Activated naive CD8-positive, alpha-beta T cell treated with anti-CD3 and anti-CD28 coated beads, Interleukin-2, amount 50 U/mL, for 24 hours (primary cell): ENCODE results near the gene ICA1.
"Not testable (repeated sequence)": the region's sequence is repeated elsewhere in the genome, so short reads cannot be mapped to it uniquely, and the experiment has no call there.

Experiments used
- ATAC-seq: fragments of 150-1000 bp; cut with Tn5 transposase; one replicate; pipeline ENCODE4 v1.10.0; 2021
- DNase-seq: peaks from one replicate; pipeline ENCODE4 v3.0.0; 2021
- H3K27ac Mint-ChIP-seq: one replicate; pipeline ENCODE4 v1.8.0; 2021; ENCODE audit warnings: mild to moderate bottlenecking, mixed read lengths
- H3K27me3 Mint-ChIP-seq: one replicate; pipeline ENCODE4 v1.8.0; 2021; ENCODE audit warnings: mixed read lengths
- H3K36me3 Mint-ChIP-seq: one replicate; pipeline ENCODE4 v1.8.0; 2021; ENCODE audit warnings: low read depth, mixed read lengths
- H3K4me1 Mint-ChIP-seq: one replicate; pipeline ENCODE4 v1.8.0; 2021; ENCODE audit warnings: mixed read lengths
- H3K4me3 Mint-ChIP-seq: one replicate; pipeline ENCODE4 v1.8.0; 2021; ENCODE audit warnings: mild to moderate bottlenecking, moderate library complexity, mixed read lengths
- H3K9me3 Mint-ChIP-seq: one replicate; pipeline ENCODE4 v1.8.0; 2021; ENCODE audit warnings: mixed read lengths

Gene ICA1

DNA sequence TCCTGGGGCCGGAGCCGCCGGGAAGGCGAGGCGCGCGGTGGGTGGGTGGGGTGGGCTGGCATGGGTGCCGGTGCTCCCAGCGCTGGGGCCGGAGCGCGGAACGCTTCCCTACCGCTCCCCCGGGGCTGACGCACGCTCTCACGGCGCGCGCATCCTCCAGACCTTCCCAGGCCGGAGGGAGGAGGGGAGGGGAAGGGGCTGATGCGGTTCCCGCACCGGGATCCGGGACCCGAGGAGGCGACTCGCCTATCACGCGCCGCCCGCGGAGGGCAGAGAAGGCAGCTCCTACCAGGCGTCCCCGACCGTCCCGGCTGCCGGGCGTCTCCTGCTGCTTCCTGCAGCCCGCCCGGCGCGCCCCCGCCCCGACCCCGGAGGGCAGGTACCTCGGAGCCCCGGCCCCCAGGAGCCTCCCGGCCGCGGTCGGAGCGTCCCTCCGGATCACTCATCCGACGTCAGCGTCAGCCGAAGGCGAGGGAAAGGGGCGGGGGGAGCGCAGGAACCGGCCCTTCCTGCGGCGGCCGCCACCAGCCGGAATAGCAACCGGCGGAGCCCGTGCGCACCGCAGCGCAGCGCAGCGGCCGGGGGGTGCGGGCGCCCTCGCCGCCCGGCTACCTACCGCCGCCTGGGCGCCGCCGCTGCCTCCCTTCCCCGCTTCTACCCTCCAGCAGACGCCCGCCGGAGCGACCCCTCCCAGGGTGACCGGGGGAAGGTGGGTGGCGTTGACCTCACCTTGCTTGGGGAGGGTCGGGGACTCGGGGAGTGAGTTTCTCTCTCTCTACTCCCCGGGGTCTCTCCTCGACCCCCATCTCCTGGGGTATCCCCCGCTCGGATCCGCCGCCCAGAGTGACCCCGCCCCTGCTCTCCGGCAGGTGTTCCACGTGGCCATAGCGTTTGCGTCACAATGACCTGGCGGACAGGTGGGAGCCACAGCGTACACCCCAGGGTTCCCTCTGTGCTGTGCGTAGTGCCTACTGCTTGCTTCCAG is at the start of gene ICA1:
ICA1 (minus strand) TSS at position 457 of the 985 bp plus-strand sequence. CDS start 26,241 bp downstream, outside the sequence.
- peaks cover 56% of the 10 kb centered on the region for H3K27me3 Mint-ChIP-seq
- ATAC-seq (peak; percentile 40), DNase-seq (peak; percentile 31)
- H3K4me1 Mint-ChIP-seq, result peaks cover 7% of the 10 kb centered on the region
- H3K9me3 Mint-ChIP-seq, result no peaks in the 10 kb centered on the region
- no peaks in the 10 kb centered on the region for H3K36me3 Mint-ChIP-seq
- H3K4me3 Mint-ChIP-seq, result peak within 1 kb of the TSS; percentile 72
- H3K27ac Mint-ChIP-seq, result no peak within 1 kb of the TSS

DNA sequence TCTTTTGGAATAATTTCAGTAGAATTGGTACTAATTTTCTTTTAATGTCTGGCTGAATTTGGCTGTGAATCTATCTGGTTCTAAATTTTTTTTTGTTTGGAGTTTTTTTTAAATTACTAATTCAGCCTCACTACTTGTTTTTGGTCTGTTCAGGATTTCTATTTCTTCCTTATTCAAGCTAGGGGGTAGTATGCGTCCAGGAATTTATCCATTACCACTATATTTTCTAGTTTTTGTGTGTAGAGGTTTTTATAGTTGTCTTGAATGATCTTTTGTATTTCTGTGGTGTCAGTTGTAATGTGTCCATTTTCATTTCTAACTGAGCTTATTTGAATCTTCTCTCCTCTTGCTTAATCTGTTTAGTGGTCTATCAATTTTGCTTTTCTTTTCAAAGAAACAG is 48.9 kb upstream of the ICA1 start:
- no peaks in the 10 kb centered on the region for H3K4me1 Mint-ChIP-seq

DNA sequence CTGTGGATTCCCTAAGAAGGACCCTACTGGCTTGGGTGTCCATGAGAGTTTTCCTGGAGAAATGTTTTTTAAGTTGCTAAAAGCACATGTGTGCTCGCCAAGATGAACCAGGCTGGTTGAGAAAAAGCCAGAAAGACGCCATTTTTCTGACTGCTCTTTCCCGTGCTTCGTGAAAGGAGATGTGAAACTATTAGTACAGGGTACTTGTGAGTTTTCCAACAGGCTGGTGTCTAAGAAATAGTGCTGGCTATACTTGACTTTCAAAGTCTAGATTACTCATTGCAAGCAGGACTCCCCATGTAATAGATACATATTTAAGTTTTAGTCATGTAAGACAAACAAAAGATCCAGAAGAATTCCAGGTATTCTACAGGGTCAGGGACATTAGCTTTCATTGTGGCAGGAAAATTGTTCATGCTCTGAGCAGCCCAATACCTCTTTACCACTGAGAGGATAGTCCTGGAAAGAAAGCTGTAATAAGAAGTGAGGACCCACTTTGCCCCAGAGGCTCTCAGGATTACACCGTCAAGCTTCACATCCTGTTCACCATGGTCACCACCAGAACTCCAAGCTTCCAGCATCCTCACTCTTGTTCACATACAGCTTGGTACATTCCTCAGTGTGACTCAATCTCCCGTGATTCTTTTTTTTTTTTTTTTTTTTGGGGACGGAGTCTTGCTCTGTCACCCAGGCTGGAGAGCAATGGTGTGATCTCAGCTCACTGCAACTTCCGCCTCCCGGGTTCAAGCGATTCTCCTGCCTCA is 43.8 kb upstream of the ICA1 start:
- Mint-ChIP-seq H3K4me3 (no peak overlapping the region), H3K27me3 (peaks cover 6% of the 10 kb centered on the region), H3K4me1 (no peaks in the 10 kb centered on the region), H3K36me3 (no peaks in the 10 kb centered on the region), H3K27ac (no peak overlapping the region), H3K9me3 (no peaks in the 10 kb centered on the region)
- ATAC-seq (no peak), DNase-seq (no peak)

More for the DNA sequence above, 48.9 kb upstream of the ICA1 start:
- DNase-seq, result no peak
- Mint-ChIP-seq H3K9me3 (peaks cover 13% of the 10 kb centered on the region), H3K27ac (no peak overlapping the region), H3K27me3 (peaks cover 20% of the 10 kb centered on the region), H3K36me3 (no peaks in the 10 kb centered on the region), H3K4me3 (no peak overlapping the region)
- ATAC-seq, result no peak

DNA sequence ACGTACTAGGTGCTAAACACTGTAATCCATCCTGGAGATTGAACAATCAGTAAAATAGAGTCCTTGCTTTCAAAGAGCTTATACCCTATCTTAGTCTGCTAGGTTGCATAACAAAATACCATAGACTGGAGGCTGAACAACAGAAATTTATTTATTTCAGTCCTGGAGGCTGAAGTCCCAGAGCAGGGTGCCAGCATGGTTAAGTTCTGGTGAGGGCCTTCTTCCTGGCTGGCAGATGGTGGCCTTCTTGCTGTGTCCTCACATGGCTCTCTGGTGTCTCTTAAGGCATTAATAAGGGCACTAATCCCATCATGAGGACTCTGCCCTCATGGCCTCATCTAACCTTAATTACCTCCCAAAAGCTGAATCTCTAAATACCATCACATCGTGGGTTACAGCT is 43.1 kb upstream of the ICA1 start:
- no peak overlapping the region for H3K4me3 Mint-ChIP-seq
- ATAC-seq (no peak), DNase-seq (no peak)
- no peaks in the 10 kb centered on the region for H3K36me3 Mint-ChIP-seq
- H3K27ac Mint-ChIP-seq, result no peak overlapping the region
- H3K4me1 Mint-ChIP-seq, result no peaks in the 10 kb centered on the region
- peaks cover 6% of the 10 kb centered on the region for H3K27me3 Mint-ChIP-seq
- H3K9me3 Mint-ChIP-seq, result no peaks in the 10 kb centered on the region

DNA sequence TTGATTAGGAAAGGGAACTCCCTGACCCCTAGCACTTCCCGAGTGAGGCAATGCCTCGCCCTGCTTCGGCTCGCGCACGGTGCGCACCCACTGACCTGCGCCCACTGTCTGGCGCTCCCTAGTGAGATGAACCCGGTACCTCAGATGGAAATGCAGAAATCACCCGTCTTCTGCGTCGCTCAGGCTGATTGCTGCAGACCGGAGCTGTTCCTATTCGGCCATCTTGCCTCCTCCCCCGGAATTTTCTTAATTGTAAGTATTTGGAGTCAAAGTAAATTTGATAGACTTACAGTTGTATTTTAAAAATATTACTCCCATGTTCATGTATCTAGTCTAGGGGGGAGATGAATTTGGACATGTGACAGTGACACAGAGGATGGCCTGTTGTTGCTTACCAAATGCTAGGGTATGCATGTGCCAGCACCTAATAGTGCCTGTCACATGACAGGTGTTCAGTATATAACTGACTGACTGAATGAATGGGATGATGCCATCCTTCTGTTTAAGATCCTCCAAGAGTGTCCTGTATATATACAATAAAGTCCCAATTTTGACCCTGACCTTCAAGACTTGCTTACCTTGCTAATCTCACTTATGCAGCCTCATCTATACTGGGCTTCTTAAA is 42.0 kb upstream of the ICA1 start:
- no peak overlapping the region for H3K27ac Mint-ChIP-seq
- H3K9me3 Mint-ChIP-seq, result no peaks in the 10 kb centered on the region
- ATAC-seq (no peak), DNase-seq (no peak)
- H3K27me3 Mint-ChIP-seq, result no peaks in the 10 kb centered on the region
- no peaks in the 10 kb centered on the region for H3K36me3 Mint-ChIP-seq
- no peaks in the 10 kb centered on the region for H3K4me1 Mint-ChIP-seq
- H3K4me3 Mint-ChIP-seq, result no peak overlapping the region

DNA sequence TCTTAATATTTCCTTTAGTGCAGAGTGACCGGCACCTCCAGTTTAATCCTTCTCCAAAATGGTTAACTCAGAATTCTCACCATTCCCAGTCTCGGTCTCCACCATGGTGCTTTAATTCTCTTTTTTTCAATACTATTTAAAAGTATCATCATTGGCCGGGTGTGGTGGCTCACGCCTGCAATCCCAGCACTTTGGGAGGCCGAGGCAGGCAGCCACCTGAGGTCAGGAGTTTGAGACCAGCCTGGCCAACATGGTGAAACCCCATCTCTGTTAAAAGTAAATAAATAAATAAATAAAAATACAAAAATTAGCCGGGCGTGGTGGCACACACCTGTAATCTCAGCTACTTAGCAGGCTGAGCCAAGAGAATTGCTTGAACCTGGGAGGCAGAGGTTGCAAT is 35.1 kb upstream of the ICA1 start:
- not testable (repeated sequence) for H3K36me3 Mint-ChIP-seq

DNA sequence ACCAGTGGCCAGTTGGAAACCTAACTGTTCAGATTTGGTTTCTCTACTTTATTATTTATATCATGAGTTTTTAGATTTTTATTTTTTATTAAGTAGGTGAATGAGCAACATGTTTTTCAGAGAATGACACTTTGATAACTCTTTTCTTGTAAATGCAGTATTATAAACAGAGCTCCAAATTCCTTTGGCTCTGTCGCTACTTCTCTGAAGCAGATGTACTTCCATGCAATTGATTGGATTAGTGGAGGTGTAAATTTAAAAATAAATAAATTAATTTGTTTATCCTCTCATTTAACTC is 34.3 kb upstream of the ICA1 start:
- Mint-ChIP-seq H3K4me1 (peaks cover 2% of the 10 kb centered on the region), H3K9me3 (no peaks in the 10 kb centered on the region), H3K27ac (no peak overlapping the region)

More for the DNA sequence above, 35.1 kb upstream of the ICA1 start:
- not testable (repeated sequence) for H3K27me3 Mint-ChIP-seq, DNase-seq, H3K4me1 Mint-ChIP-seq, ATAC-seq, H3K27ac Mint-ChIP-seq, H3K4me3 Mint-ChIP-seq, H3K9me3 Mint-ChIP-seq

DNA sequence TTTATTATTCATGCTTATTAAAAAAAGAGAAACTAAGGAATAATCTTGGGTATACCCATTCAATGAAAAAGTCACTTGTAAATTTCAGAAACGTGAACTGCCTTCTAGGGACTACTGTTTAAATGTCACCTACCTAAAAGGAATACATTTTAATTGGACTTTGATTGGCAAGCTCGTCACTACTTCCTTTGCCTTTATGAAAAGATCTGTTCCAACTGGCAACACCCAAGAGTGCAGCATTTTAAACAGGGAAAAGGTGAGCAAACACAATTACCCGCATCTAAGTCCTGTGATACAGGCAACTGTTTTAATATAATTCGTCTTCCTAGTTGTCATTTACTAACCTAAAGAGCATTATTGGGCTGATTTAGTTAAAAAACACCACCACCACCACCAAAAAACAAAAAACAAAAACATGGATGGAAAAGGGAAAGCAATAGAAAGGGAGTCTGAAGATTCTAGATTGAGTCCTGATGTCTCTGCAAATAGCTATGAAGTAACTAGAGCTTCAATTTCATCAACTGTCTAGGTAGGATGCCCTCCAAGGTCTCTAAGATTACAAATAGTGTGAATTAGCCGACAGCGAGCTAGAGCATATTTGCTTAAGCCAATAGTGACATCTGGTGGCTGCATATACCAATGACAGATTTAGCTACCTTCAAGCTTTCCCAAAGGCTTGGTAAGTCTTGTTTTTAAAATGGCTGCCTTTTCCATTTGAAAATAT is 33.8 kb upstream of the ICA1 start:
- peak; percentile 19 for DNase-seq
- peaks cover 2% of the 10 kb centered on the region for H3K4me1 Mint-ChIP-seq
- H3K9me3 Mint-ChIP-seq, result no peaks in the 10 kb centered on the region
- no peak overlapping the region for H3K27ac Mint-ChIP-seq
- ATAC-seq, result peak; percentile 75
- H3K27me3 Mint-ChIP-seq, result peaks cover 7% of the 10 kb centered on the region
- no peaks in the 10 kb centered on the region for H3K36me3 Mint-ChIP-seq
- no peak overlapping the region for H3K4me3 Mint-ChIP-seq

More for the DNA sequence above, 34.3 kb upstream of the ICA1 start:
- DNase-seq, result no peak
- H3K27me3 Mint-ChIP-seq, result peaks cover 7% of the 10 kb centered on the region
- H3K36me3 Mint-ChIP-seq, result no peaks in the 10 kb centered on the region
- no peak for ATAC-seq
- no peak overlapping the region for H3K4me3 Mint-ChIP-seq

DNA sequence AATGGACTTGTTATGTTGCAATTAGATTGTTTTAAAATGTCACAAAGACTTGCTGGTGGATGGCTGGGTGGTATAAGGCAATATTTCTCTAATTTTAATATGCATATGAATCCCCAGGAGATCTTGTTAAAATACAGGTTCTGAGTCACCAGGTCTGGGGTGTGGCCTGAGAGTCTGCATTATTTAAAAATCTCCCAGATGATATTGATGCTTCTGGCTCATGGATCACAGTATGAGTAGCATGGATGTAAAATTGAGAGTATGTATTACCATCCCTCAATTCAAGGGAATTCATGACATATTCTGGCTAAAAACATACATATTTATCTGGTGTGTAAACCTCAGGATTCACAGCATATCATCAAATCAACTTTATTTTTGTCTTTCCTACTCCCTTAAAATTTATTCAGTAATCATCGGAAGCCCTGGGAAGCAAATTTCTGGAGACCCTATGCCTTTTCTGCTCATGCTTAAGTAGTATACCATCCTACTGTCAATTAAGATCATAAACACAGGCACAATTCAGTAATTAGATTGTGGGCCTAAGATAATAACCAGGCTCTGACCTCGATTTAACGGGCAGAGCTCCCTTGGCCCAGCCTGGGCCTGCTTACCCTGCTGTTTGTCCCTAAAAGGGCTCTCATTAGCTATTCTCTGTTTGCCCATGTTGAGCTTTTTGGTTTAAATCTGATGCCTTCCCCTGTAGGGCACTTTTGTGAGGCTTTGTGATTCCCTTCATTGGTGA is 29.6 kb upstream of the ICA1 start:
- DNase-seq, result no peak
- H3K36me3 Mint-ChIP-seq, result no peaks in the 10 kb centered on the region
- peaks cover 7% of the 10 kb centered on the region for H3K27me3 Mint-ChIP-seq
- peaks cover 2% of the 10 kb centered on the region for H3K4me1 Mint-ChIP-seq
- no peak for ATAC-seq
- no peaks in the 10 kb centered on the region for H3K9me3 Mint-ChIP-seq
- no peak overlapping the region for H3K4me3 Mint-ChIP-seq
- H3K27ac Mint-ChIP-seq, result no peak overlapping the region

DNA sequence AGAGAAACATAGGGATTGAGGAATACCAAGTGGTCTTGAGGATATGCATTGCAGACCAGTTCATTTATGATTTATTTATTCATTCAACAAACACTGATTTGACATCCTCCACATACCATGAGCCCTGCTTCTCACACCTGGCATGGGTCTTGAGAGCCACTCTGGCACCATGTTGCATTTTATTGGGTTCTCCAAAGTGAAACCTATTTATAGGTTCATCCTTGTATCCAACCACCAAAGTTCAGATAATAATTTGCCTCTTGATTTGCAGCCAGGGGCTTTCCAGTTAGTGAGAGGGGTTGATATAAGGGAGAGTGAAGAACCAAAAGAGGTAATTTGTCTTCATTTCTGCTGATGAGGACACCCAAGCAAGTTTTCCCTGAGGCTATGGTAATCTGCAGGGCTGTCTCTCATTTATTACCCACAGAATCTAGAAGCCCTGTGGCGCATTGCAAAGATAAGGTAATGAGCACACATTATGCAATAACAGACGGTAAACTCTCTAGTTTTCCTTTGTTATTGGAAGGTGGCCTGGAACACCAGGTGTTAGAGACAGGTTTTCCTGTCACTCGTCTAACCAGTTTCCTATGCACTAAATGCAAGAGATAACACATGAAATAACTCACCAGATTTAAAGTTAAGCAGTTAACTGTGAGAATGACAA is 28.8 kb upstream of the ICA1 start:
- peaks cover 5% of the 10 kb centered on the region for H3K27me3 Mint-ChIP-seq
- no peaks in the 10 kb centered on the region for H3K9me3 Mint-ChIP-seq
- ATAC-seq, result no peak

DNA sequence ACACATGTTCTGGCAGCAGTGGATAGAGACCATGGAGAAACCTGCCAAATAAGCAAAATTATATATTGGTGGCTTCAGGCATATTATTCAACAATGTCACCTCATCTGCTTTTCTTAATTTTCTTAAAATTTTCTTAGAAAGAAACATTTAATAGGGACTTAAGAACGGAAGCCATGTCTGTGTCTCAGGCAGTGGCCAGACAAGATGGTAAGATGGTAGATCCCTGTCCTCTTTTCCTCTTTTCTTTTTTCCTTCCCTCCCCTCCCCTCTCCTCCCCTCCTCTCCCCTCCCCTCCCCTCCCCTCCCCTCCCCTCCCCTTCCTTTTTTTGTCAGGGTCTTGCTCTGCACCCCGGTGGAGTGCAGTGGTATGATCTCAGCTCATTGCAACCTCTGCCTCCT is 24.2 kb upstream of the ICA1 start:
- Mint-ChIP-seq H3K36me3 (no peaks in the 10 kb centered on the region), H3K27me3 (no peaks in the 10 kb centered on the region), H3K4me1 (no peaks in the 10 kb centered on the region), H3K27ac (no peak overlapping the region), H3K4me3 (no peak overlapping the region), H3K9me3 (no peaks in the 10 kb centered on the region)
- no peak for ATAC-seq
- no peak for DNase-seq

More for the DNA sequence above, 28.8 kb upstream of the ICA1 start:
- H3K4me1 Mint-ChIP-seq, result peaks cover under 1% of the 10 kb centered on the region
- no peak for DNase-seq
- H3K4me3 Mint-ChIP-seq, result no peak overlapping the region
- no peaks in the 10 kb centered on the region for H3K36me3 Mint-ChIP-seq
- no peak overlapping the region for H3K27ac Mint-ChIP-seq

DNA sequence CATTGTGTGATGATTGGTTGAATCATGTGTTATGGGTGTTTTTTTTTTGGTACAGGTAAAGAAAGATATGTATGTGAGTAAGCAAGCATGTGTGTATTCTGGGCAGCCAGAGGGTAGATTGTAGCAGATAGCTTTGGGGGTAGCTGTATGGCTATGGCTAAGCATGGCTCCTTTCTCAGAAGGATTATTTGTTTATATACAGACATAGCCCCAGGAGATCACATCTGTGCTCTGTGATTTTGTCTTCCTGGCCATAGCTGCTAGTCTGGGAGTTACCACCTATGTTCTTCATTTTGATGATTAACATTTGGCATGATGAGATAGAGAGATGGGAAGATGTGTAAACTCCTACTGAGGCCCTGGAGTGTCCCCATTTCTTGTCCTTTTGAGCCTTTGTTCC is 23.2 kb upstream of the ICA1 start:
- Mint-ChIP-seq H3K4me3 (no peak overlapping the region), H3K27ac (no peak overlapping the region), H3K9me3 (no peaks in the 10 kb centered on the region), H3K27me3 (no peaks in the 10 kb centered on the region), H3K4me1 (no peaks in the 10 kb centered on the region), H3K36me3 (no peaks in the 10 kb centered on the region)
- DNase-seq (no peak), ATAC-seq (no peak)

DNA sequence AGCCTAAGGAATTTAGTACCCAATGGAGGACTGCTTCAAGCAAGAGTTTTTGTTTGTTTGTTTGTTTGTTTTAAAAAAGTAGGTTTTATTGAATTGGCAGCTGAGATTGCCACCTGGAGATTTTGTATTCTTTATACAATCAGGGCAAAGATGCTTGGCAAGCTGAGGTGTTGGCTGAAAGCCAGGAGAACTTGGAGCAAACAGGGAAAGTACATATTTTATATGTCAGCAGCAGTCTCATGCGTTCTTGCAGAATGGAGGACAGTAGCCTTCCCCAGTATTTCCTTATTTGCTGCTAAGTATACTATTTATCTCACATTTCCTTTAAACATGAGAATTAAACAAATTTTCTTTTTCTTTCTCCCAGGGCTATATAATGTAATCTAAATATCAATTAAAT is 22.6 kb upstream of the ICA1 start:
- ATAC-seq (no peak), DNase-seq (no peak)
- Mint-ChIP-seq H3K36me3 (no peaks in the 10 kb centered on the region), H3K4me1 (no peaks in the 10 kb centered on the region), H3K27me3 (no peaks in the 10 kb centered on the region), H3K27ac (no peak overlapping the region), H3K9me3 (no peaks in the 10 kb centered on the region), H3K4me3 (no peak overlapping the region)
